ENCODE measurements around the gene MYO18A. TPM values are rescaled to one million over a fixed set of nuclear protein-coding genes. Genes with fewer than 3 reads are reported as not detected.

Gene MYO18A
- polyA plus RNA-seq, 1 donor (not counting 4 experiments of a cell fraction or from before 2014, with no cell fraction given) = 20.0 TPM

- no peaks in the 10 kb centered on the region for H3K9me3 ChIP-seq (ENCODE audit: control insufficient read depth, low read depth, low read length)
Observed at GRCh38 chr17:29066606-29067005, 113.6 kb downstream of the MYO18A start.

GRCh38 chr17:29066047-29066446, 114.2 kb downstream of the MYO18A start:
- peaks cover 6% of the 10 kb centered on the region for H3K4me1 ChIP-seq (ENCODE audit: control insufficient read depth, extremely low read depth, insufficient read depth, low read length)

More at GRCh38 chr17:29066606-29067005, 113.6 kb downstream of the MYO18A start:
- Histone ChIP-seq H3K4me2 (ENCODE audit: control insufficient read depth, extremely low read depth, insufficient read depth, low read depth, low read length) (no peak overlapping the region), H3K9ac (ENCODE audit: control insufficient read depth, extremely low read depth, insufficient read depth, low read length) (no peak overlapping the region), H3K4me1 (ENCODE audit: control insufficient read depth, extremely low read depth, insufficient read depth, low read length) (peaks cover 6% of the 10 kb centered on the region), H4K20me1 (ENCODE audit: control insufficient read depth, extremely low read depth, insufficient read depth, low read length) (no peaks in the 10 kb centered on the region), H3K27ac (ENCODE audit: control insufficient read depth, insufficient read depth, low read length) (no peak overlapping the region), H3K36me3 (ENCODE audit: control insufficient read depth in 2 of 2, extremely low read depth in 1 of 2, insufficient read depth in 2 of 2, low read length in 2 of 2) (no peaks in the 10 kb centered on the region), H3K9me1 (ENCODE audit: control insufficient read depth, extremely low read depth, insufficient read depth, low read length) (no peaks in the 10 kb centered on the region), H3K79me2 (ENCODE audit: control insufficient read depth, insufficient read depth, low read length) (no peaks in the 10 kb centered on the region), H2AFZ (ENCODE audit: control insufficient read depth, low read length) (no peak overlapping the region), H3K4me3 (ENCODE audit: control insufficient read depth in 2 of 3, extremely low read depth in 1 of 3, insufficient read depth in 2 of 3, low read depth in 1 of 3, low read length in 3 of 3) (no peak overlapping the region), H3K27me3 (ENCODE audit: control insufficient read depth, extremely low read depth, insufficient read depth, low read length) (peaks cover 23% of the 10 kb centered on the region)
- no peak for FAIRE-seq
- DNase-seq (ENCODE audit: low read depth, low spot score) = no peak
- dilution Hi-C loops (cut with MboI; ENCODE audit: extremely low pct_ligation_motif_present, low sequenced_read_pairs) = no loop called here
- TF ChIP-seq CTCF (optimal IDR thresholded peaks at IDR 0.05 in 1 of 3, IDR thresholded peaks at IDR 0.05 in 1 of 3, conservative IDR thresholded peaks at IDR 0.05 in 1 of 3; ENCODE audit: extremely low read depth in 1 of 3, insufficient read depth in 2 of 3, low read length in 3 of 3) = no peak
- TF ChIP-seq EZH2 (IDR thresholded peaks at IDR 0.05; ENCODE audit: low read length) = no peak

More at GRCh38 chr17:29066047-29066446, 114.2 kb downstream of the MYO18A start:
- Histone ChIP-seq H3K9ac (ENCODE audit: control insufficient read depth, extremely low read depth, insufficient read depth, low read length) (no peak overlapping the region), H3K4me3 (ENCODE audit: control insufficient read depth in 2 of 3, extremely low read depth in 1 of 3, insufficient read depth in 2 of 3, low read depth in 1 of 3, low read length in 3 of 3) (no peak overlapping the region), H3K27ac (ENCODE audit: control insufficient read depth, insufficient read depth, low read length) (no peak overlapping the region), H2AFZ (ENCODE audit: control insufficient read depth, low read length) (no peak overlapping the region), H3K4me2 (ENCODE audit: control insufficient read depth, extremely low read depth, insufficient read depth, low read depth, low read length) (no peak overlapping the region), H3K79me2 (ENCODE audit: control insufficient read depth, insufficient read depth, low read length) (no peaks in the 10 kb centered on the region), H3K9me1 (ENCODE audit: control insufficient read depth, extremely low read depth, insufficient read depth, low read length) (no peaks in the 10 kb centered on the region), H3K36me3 (ENCODE audit: control insufficient read depth in 2 of 2, extremely low read depth in 1 of 2, insufficient read depth in 2 of 2, low read length in 2 of 2) (no peaks in the 10 kb centered on the region), H3K9me3 (ENCODE audit: control insufficient read depth, low read depth, low read length) (no peaks in the 10 kb centered on the region), H4K20me1 (ENCODE audit: control insufficient read depth, extremely low read depth, insufficient read depth, low read length) (no peaks in the 10 kb centered on the region), H3K27me3 (ENCODE audit: control insufficient read depth, extremely low read depth, insufficient read depth, low read length) (peaks cover 23% of the 10 kb centered on the region)
- dilution Hi-C loops (cut with MboI; ENCODE audit: extremely low pct_ligation_motif_present, low sequenced_read_pairs) = no loop called here
- no peak for DNase-seq (ENCODE audit: low read depth, low spot score)
- FAIRE-seq = no peak
- TF ChIP-seq CTCF (optimal IDR thresholded peaks at IDR 0.05 in 1 of 3, IDR thresholded peaks at IDR 0.05 in 1 of 3, conservative IDR thresholded peaks at IDR 0.05 in 1 of 3; ENCODE audit: extremely low read depth in 1 of 3, insufficient read depth in 2 of 3, low read length in 3 of 3) = no peak
- no peak for TF ChIP-seq EZH2 (IDR thresholded peaks at IDR 0.05; ENCODE audit: low read length)

Data from keratinocyte (primary cell).